K562 (cell line): ENCODE data around the gene APOC4. TPM values are rescaled to one million over a fixed set of nuclear protein-coding genes. Genes with fewer than 3 reads are reported as not detected.
A peak's percentile ranks its signal among the peaks of the same experiment; 100 is the strongest.

Source experiments
- ATF4 ChIP-seq: fragments of 450-650 bp; formaldehyde crosslinking; IDR thresholded peaks from 2 replicates; pipeline ENCODE4 v1.4.0; 2022; ENCODE audit warnings: mild to moderate bottlenecking, moderate library complexity
- GMEB1 ChIP-seq: fragments of 250-450 bp; sonication (Bioruptor Pico); IDR thresholded peaks from 2 replicates; pipeline ENCODE4 v1.4.0; 2020; ENCODE audit warnings: mild to moderate bottlenecking
- HDAC1 ChIP-seq, 2 experiments: fragments of 450-650 bp; IDR thresholded peaks; 2 replicates each; pipeline ENCODE4 v1.6.1; 2016 to 2017; ENCODE audit warnings: inconsistent platforms in 1 of 2, mild to moderate bottlenecking in 1 of 2, moderate library complexity in 1 of 2
- HNRNPL ChIP-seq: fragments of 200-400 bp; formaldehyde crosslinking; IDR thresholded peaks from 2 replicates; pipeline ENCODE4 v1.6.1; 2017; ENCODE audit warnings: low read depth, mild to moderate bottlenecking, low read length
- HOXB6 ChIP-seq: fragments of 250-450 bp; sonication (Bioruptor Pico); IDR thresholded peaks from 2 replicates; pipeline ENCODE4 v1.5.1; 2022; ENCODE audit warnings: mild to moderate bottlenecking, borderline replicate concordance
- ILK ChIP-seq: fragments of 450-650 bp; IDR thresholded peaks from 2 replicates; pipeline ENCODE4 v1.6.1; 2016; ENCODE audit warnings: missing genetic modification characterization, low read depth, mild to moderate bottlenecking, missing compliant biosample characterization, moderate library complexity, borderline replicate concordance
- MAFF ChIP-seq: IDR thresholded peaks from 2 replicates; pipeline ENCODE4 v1.6.1; 2012; ENCODE audit warnings: low read length, improper control_type of control experiment
- MYBL2 ChIP-seq, 2 experiments: fragments of 450-650 bp in 1 of 2; sonication (generic) in 1 of 2; formaldehyde crosslinking in 1 of 2; IDR thresholded peaks; 2 replicates each; pipeline versions ENCODE4 v1.6.1 to v1.8.1; 2017 to 2022; ENCODE audit warnings: borderline replicate concordance in 1 of 2, inconsistent platforms in 1 of 2, low read depth in 1 of 2, mild to moderate bottlenecking in 1 of 2, missing genetic modification reagents in 1 of 2, moderate library complexity in 1 of 2
- NR4A1 ChIP-seq, 2 experiments: fragments of 250-450 bp in 1 of 2; fragments of 450-650 bp in 1 of 2; sonication (Bioruptor Pico) in 1 of 2; IDR thresholded peaks; 2 replicates each; pipeline versions ENCODE4 v1.4.0 to v1.6.1; 2016 to 2020; ENCODE audit warnings: mild to moderate bottlenecking in 2 of 2, missing compliant biosample characterization in 1 of 2, missing genetic modification characterization in 1 of 2, moderate library complexity in 1 of 2
- PHB2 ChIP-seq: fragments of 450-650 bp; IDR thresholded peaks from 2 replicates; pipeline ENCODE4 v1.6.1; 2017; ENCODE audit warnings: low read depth
- RBM25 ChIP-seq: fragments of 200-400 bp; formaldehyde crosslinking; IDR thresholded peaks from 2 replicates; pipeline ENCODE4 v1.6.1; 2018; ENCODE audit warnings: low read length, low read depth, moderate library complexity; ENCODE audit not compliant: severe bottlenecking
- SNIP1 ChIP-seq: fragments of 450-650 bp; IDR thresholded peaks from 2 replicates; pipeline ENCODE4 v1.7.1; 2017; ENCODE audit warnings: low read depth, mild to moderate bottlenecking
- SREBF1 ChIP-seq: fragments of 150-350 bp; IDR thresholded peaks from 2 replicates; pipeline ENCODE4 v1.6.1; 2014; ENCODE audit warnings: antibody characterized with exemption, low read depth, low read length, borderline replicate concordance
- TFE3 ChIP-seq: fragments of 450-650 bp; formaldehyde crosslinking; IDR thresholded peaks from 2 replicates; pipeline ENCODE4 v1.4.0; 2020; ENCODE audit warnings: mild to moderate bottlenecking, mixed read lengths
- ZC3H8 ChIP-seq: fragments of 450-650 bp; IDR thresholded peaks from 2 replicates; pipeline ENCODE4 v1.6.1; 2017
- ZNF197 ChIP-seq: fragments of 200-800 bp; sonication (Bioruptor generic); IDR thresholded peaks from 2 replicates; pipeline ENCODE4 v1.6.1; 2016; ENCODE audit warnings: low read depth, missing genetic modification characterization, missing compliant biosample characterization
- ZNF408 ChIP-seq: fragments of 250-450 bp; sonication (Bioruptor Pico); IDR thresholded peaks from 2 replicates; pipeline ENCODE4 v1.4.0; 2020; ENCODE audit warnings: low read depth, mild to moderate bottlenecking, moderate library complexity
- ZNF655 ChIP-seq: fragments of 250-450 bp; sonication (Bioruptor Pico); IDR thresholded peaks from 2 replicates; pipeline ENCODE4 v1.5.0; 2021
- ZSCAN29 ChIP-seq: fragments of 450-650 bp; IDR thresholded peaks from 2 replicates; pipeline ENCODE4 v1.6.1; 2017
- polyA plus RNA-seq, 8 experiments: library from polyadenylated mRNA; depleted of rRNA in 4 of 8; stranded (reverse) in 5 of 8; unstranded in 3 of 8; fragments of >200 nt; fragmentation: Nextera tagmentation in 2 of 8; fragmentation: Illumina TruSeq in 1 of 8; extraction: Ambion mirVana in 2 of 8; extraction: Trizol in 1 of 8; gene quantifications; 2 replicates each; pipeline versions ENCODE4 v1.2.1 to v1.2.3, GENCODE V29; 2011 to 2014; ENCODE audit warnings: inconsistent platforms in 1 of 8, missing spikeins in 1 of 8
- total RNA-seq, 7 experiments: library from RNA; depleted of rRNA in 6 of 7; stranded (reverse); fragments of >200 nt in 6 of 7; fragmentation: Illumina TruSeq in 2 of 7; extraction: Trizol in 2 of 7; gene quantifications; 2 replicates each; pipeline versions ENCODE4 v1.2.1 to v1.2.3, GENCODE V29; 2011 to 2021; ENCODE audit warnings: low replicate concordance in 1 of 7
- TF ChIP-seq, protein P1 (sequence below): fragments of 450-650 bp; conservative IDR thresholded peaks from 2 replicates; pipeline ENCODE4 v1.6.1; 2016; ENCODE audit warnings: missing genetic modification characterization, low read depth, mild to moderate bottlenecking, missing compliant biosample characterization, moderate library complexity

The APOC4 gene
- total and polyA plus RNA-seq, 9 of the 15 experiments (the other 6 are each of a cell fraction or from before 2014, with no cell fraction given) = 0.46 TPM; not detected in 8

- TF ChIP-seq GMEB1 (CRISPR knock-in tag) = no peak
- no peak for TF ChIP-seq ZSCAN29
- 0 out of 2 replicates have a peak, but pooled peaks have one; percentile 62 for TF ChIP-seq NR4A1 (CRISPR knock-in tag; IDR thresholded peaks at IDR 0.05)
- no peak for TF ChIP-seq NR4A1 (tag; IDR thresholded peaks at IDR 0.05)
- no peak for TF ChIP-seq TFE3 (CRISPR knock-in tag)
- TF ChIP-seq HNRNPL = no peak
- no peak for TF ChIP-seq SNIP1
- no peak for TF ChIP-seq ZC3H8
- no peak for TF ChIP-seq SREBF1
- TF ChIP-seq, protein P1, sequence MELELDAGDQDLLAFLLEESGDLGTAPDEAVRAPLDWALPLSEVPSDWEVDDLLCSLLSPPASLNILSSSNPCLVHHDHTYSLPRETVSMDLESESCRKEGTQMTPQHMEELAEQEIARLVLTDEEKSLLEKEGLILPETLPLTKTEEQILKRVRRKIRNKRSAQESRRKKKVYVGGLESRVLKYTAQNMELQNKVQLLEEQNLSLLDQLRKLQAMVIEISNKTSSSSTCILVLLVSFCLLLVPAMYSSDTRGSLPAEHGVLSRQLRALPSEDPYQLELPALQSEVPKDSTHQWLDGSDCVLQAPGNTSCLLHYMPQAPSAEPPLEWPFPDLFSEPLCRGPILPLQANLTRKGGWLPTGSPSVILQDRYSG (tag) = no peak
- no peak for TF ChIP-seq ILK
- TF ChIP-seq ZNF655 = no peak
- TF ChIP-seq ZNF408 (CRISPR knock-in tag) = no peak
- no peak for TF ChIP-seq RBM25
- TF ChIP-seq ATF4 (CRISPR knock-in tag) = no peak
- TF ChIP-seq ZNF197 = no peak
- TF ChIP-seq HOXB6 = no peak
- no peak for TF ChIP-seq MYBL2 (IDR thresholded peaks at IDR 0.05; ENCODE audit: low read depth)
- TF ChIP-seq MYBL2 (CRISPR knock-in tag; IDR thresholded peaks at IDR 0.05; ENCODE audit: borderline replicate concordance) = no peak
- no peak for TF ChIP-seq MAFF
- TF ChIP-seq PHB2 = no peak
- TF ChIP-seq HDAC1 (IDR thresholded peaks at IDR 0.05) = no peak
Observed at GRCh38 chr19:44903602-44904425, 38.2 kb upstream of the APOC4 start (continued).
